Measurements from ENCODE around the gene FAF1. TPM values are rescaled to one million over a fixed set of nuclear protein-coding genes. Genes with fewer than 3 reads are reported as not detected.

The FAF1 gene
- polyA plus RNA-seq, 1 of the 3 experiments (the other 2 are of a cell fraction), result 8.7 TPM

DNA sequence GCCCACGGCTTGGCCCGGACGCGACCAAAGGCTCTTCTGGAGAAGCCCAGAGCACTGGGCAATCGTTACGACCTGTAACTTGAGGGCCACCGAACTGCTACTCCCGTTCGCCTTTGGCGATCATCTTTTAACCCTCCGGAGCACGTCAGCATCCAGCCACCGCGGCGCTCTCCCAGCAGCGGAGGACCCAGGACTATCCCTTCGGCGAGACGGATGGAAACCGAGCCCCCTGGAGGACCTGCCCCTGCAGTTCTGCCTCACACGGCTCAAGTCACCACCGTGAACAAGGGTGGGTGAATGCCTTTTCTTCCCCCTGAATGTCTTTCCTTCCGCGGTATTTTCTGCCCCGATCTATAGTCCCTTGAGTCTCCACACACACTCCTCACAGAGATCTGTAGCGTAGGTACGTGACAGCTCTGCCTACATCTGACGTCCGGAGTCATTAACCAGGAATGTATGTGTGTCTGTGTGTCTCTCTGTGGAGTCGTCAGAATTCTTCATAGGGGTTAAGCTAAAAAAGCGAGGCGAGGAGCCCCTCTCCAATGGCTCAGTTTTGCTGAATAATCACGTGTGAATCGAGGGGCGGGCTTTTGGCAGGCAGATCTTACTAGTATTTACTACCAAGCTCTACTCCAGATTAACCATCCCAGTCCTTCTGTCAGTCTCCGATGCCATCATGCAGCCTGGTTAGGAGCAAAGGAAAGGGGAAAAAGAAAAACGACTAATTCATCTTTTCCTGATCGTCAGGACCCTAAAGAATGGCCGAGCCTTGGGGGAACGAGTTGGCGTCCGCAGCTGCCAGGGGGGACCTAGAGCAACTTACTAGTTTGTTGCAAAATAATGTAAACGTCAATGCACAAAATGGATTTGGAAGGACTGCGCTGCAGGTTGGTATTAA, 9.8 kb upstream of the FAF1 start, which contains the start of gene CDKN2C (continued):
- TF ChIP-seq PBX3 (IDR thresholded peaks at IDR 0.05) (peak; percentile 22; the same call in 1 of the 2 replicates), TAF1 (IDR thresholded peaks at IDR 0.05; ENCODE audit: borderline replicate concordance, low read depth, low read length) (0 out of 2 replicates have a peak, but pooled peaks have one; percentile 13), USF2 (IDR thresholded peaks at IDR 0.05; ENCODE audit: borderline replicate concordance, low read depth, low read length) (0 out of 2 replicates have a peak, but pooled peaks have one; percentile 5), MXI1 (IDR thresholded peaks at IDR 0.05; ENCODE audit: low read depth, low read length) (peak; percentile 90)

DNA sequence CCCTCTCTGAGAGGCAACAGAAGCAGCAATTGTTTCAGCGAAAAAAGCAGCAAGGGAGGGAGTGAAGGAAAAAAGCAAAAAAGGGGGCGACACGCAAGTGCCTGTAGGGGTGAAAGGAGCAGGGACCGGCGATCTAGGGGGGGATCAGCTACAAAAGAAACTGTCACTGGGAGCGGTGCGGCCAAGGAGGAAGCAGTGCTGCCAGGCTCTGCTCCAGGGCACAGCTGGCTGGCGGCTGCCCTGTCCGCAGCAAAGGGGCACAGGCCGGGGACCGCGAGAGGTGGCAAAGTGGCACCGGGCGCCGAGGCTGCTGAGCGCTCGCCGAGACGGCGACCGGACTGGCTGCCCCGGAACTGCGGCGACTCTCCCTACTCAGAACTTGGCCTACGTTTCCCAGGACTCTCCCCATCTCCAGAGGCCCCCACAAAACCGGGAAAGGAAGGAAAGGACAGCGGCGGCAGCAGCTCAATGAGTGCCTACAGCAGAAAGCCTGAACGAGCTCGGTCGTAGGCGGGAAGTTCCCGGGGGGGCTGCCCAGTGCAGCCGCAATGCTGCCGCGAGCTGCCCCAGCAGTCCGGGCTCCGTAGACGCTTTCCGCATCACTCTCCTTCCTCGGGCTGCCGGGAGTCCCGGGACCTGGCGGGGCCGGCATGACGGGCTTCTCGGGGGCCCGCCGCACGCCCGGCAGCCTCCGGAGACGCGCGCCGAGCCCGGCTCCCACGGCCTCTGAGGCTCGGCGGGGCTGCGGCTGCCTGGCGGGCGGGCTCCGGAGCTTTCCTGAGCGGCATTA, 8.9 kb upstream of the FAF1 start:
- peaks cover 3% of the 10 kb centered on the region in 2 experiments for H3K36me3 ChIP-seq (replicated peaks in 1 of 2; ENCODE audit: control insufficient read depth in 1 of 2, insufficient read depth in 2 of 2, low read length in 1 of 2)
- 2% methylated on average over 7 of the region's 65 CpGs for WGBS (ENCODE audit: low lambda C conversion rate)
- CTCF ChIA-PET, result interaction anchor here (0.5 to 3.7 kb wide), 12 partner anchors 8 to 483 kb away, joined by 3 to 23 read pairs (median 4); partner anchors contain the start of gene FAF1

DNA sequence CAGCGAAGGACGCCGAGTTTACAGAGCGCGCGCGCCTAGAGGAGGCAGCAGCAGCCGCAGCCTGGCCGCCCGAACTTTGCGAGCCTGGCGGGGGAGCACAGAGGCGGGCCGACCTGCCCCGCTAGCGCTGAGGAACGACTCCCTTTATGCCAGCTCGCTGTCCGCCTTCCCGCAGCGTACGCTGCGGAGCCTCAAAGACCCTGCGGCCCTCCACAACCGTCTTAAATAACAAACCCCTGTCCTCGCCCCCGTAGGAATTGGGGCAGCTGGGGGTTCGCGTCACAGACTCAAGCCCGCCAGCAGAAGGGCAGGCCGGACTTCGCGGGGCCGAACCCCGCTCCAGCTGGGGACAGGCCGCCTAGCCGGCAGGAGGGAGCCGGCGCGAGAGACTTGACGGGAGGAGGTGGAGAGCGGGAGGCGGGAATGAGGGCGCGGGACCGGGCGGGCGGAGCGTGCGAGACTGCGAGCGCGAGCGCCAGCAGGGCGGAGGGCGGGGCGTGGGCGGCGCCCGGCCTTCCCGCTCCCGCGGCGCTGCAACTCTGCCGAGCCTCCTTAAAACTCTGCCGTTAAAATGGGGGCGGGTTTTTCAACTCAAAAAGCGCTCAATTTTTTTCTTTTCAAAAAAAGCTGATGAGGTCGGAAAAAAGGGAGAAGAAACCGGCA, 8.2 kb upstream of the FAF1 start:
- ChIA-PET CTCF (interaction anchor here (0.5 to 3.7 kb wide), 11 partner anchors 8 to 482 kb away, joined by 3 to 23 read pairs (median 5); partner anchors contain the start of gene FAF1), POLR2A (interaction anchor here (0.7 to 2.6 kb wide), 3 partner anchors 9 to 191 kb away, joined by 4 to 18 read pairs (median 8); no protein-coding TSS in a partner anchor)
- Histone ChIP-seq H3K36me3 (replicated peaks in 1 of 2; ENCODE audit: control insufficient read depth in 1 of 2, insufficient read depth in 2 of 2, low read length in 1 of 2) (no peaks in the 10 kb centered on the region), H3K9me2 (no peaks in the 10 kb centered on the region), H3K79me2 (ENCODE audit: insufficient read depth) (peaks cover 47% of the 10 kb centered on the region), H3K9ac (peak overlapping the region; percentile 86), H3K9me3 (no peaks in the 10 kb centered on the region), H2AFZ (ENCODE audit: low read depth) (peak overlapping the region; percentile 92), H3K27me3 (ENCODE audit: insufficient read depth) (no peaks in the 10 kb centered on the region), H3K27ac (ENCODE audit: low read depth in 2 of 2, low read length in 1 of 2) (peak overlapping the region; percentile 95), H4K20me1 (ENCODE audit: insufficient read depth) (no peaks in the 10 kb centered on the region), H3K4me3 (ENCODE audit: low read depth in 2 of 2, low read length in 1 of 2) (peak overlapping the region; percentile 96), H3K4me1 (ENCODE audit: control insufficient read depth in 1 of 2, insufficient read depth in 2 of 2, low read depth in 1 of 2, low read length in 1 of 2) (peaks cover 0 to 4% of the 10 kb centered on the region in 2 experiments; a peak in 1 of 4 replicates), H3K4me2 (peak overlapping the region; percentile 96), H3F3A (replicated peaks; ENCODE audit: insufficient read depth) (peaks cover 23% of the 10 kb centered on the region)
- DNase-seq, result peak; percentile 96
- WGBS (ENCODE audit: low lambda C conversion rate), result 1% methylated on average over 51 of the region's 70 CpGs
- TF ChIP-seq EP300 (IDR thresholded peaks at IDR 0.05; ENCODE audit: borderline replicate concordance in 1 of 2, low read depth in 1 of 2, low read length in 1 of 2), result peak in 1 of 2 experiments; percentile 31; a peak in 1 of 4 replicates
- no peak for TF ChIP-seq GABPA (IDR thresholded peaks at IDR 0.05; ENCODE audit: low read depth)
- TF ChIP-seq SIN3A (IDR thresholded peaks at IDR 0.05; ENCODE audit: borderline replicate concordance, low read depth, low read length), result peak; percentile 81; the same call in 1 of the 2 replicates
- peak; percentile 88 for TF ChIP-seq MXI1 (IDR thresholded peaks at IDR 0.05; ENCODE audit: low read depth, low read length)
- no peak for TF ChIP-seq USF2 (IDR thresholded peaks at IDR 0.05; ENCODE audit: borderline replicate concordance, low read depth, low read length)
- 0 out of 2 replicates have a peak, but pooled peaks have one; percentile 17 for TF ChIP-seq USF1 (IDR thresholded peaks at IDR 0.05; ENCODE audit: borderline replicate concordance, low read depth)
- TF ChIP-seq, protein P1, sequence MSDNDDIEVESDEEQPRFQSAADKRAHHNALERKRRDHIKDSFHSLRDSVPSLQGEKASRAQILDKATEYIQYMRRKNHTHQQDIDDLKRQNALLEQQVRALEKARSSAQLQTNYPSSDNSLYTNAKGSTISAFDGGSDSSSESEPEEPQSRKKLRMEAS (IDR thresholded peaks at IDR 0.05; ENCODE audit: low read depth), result peak; percentile 38
- 0 out of 2 replicates have a peak, but pooled peaks have one; percentile 4 for TF ChIP-seq PBX3 (IDR thresholded peaks at IDR 0.05)

More for the DNA sequence above, 8.9 kb upstream of the FAF1 start:
- H3K9me3 ChIP-seq, result no peaks in the 10 kb centered on the region
- TF ChIP-seq MXI1 (IDR thresholded peaks at IDR 0.05; ENCODE audit: low read depth, low read length) (0 out of 2 replicates have a peak, but pooled peaks have one; percentile 5), JUND (IDR thresholded peaks at IDR 0.05) (no peak)
- H4K20me1 ChIP-seq (ENCODE audit: insufficient read depth), result no peaks in the 10 kb centered on the region
- peak overlapping the region; percentile 93 to 95 for H3K27ac ChIP-seq (ENCODE audit: low read depth in 2 of 2, low read length in 1 of 2)
- H3K4me2 ChIP-seq, result peak overlapping the region; percentile 96
- H3K27me3 ChIP-seq (ENCODE audit: insufficient read depth), result no peaks in the 10 kb centered on the region
- peak overlapping the region; percentile 96 for H3K4me3 ChIP-seq (ENCODE audit: low read depth in 2 of 2, low read length in 1 of 2)
- peak overlapping the region; percentile 86 for H3K9ac ChIP-seq
- DNase-seq, result peak; percentile 75
- H3K4me1 ChIP-seq (ENCODE audit: control insufficient read depth in 1 of 2, insufficient read depth in 2 of 2, low read depth in 1 of 2, low read length in 1 of 2), result peaks cover 0 to 8% of the 10 kb centered on the region in 2 experiments; a peak in 3 of 4 replicates
- peak overlapping the region; percentile 92 for H2AFZ ChIP-seq (ENCODE audit: low read depth)
- peaks cover 54% of the 10 kb centered on the region for H3K79me2 ChIP-seq (ENCODE audit: insufficient read depth)
- peaks cover 23% of the 10 kb centered on the region for H3F3A ChIP-seq (replicated peaks; ENCODE audit: insufficient read depth)
- POLR2A ChIA-PET, result interaction anchor here (0.6 to 2.6 kb wide), 4 partner anchors 9 to 192 kb away, joined by 4 to 18 read pairs (median 6); partner anchors contain the start of gene FAF1
- H3K9me2 ChIP-seq, result no peaks in the 10 kb centered on the region
